Thyroid gland (tissue), 4 donors: ENCODE measurements around the gene SMYD1. TPM values are rescaled to one million over a fixed set of nuclear protein-coding genes. Genes with fewer than 3 reads are reported as not detected.

Experiments used
- DNase-seq, 2 donors: peaks; one replicate each; pipeline ENCODE4 v3.0.0-alpha.2; 2019
- H3K27ac ChIP-seq, 3 donors: fragments of 200-600 bp; sonication (generic); 1 replicate in 2 of 3; 2 replicates in 1 of 3; pipeline ENCODE4 v1.5.1; 2016 to 2019; ENCODE audit warnings: mild to moderate bottlenecking in 1 of 3, moderate library complexity in 1 of 3
- H3K27me3 ChIP-seq: fragments of 200-600 bp; sonication (generic); one replicate; pipeline ENCODE4 v1.5.1; 2019
- H3K36me3 ChIP-seq, 2 donors: fragments of 200-600 bp; sonication (generic); one replicate each; pipeline ENCODE4 v1.5.1; 2016 to 2019
- H3K4me1 ChIP-seq, 2 donors: fragments of 200-600 bp; sonication (generic); one replicate each; pipeline ENCODE4 v1.5.1; 2017 to 2019
- H3K4me3 ChIP-seq, 3 donors: fragments of 200-600 bp; sonication (generic); replicated peaks in 1 of 3; 1 replicate in 2 of 3; 2 replicates in 1 of 3; pipeline ENCODE4 v1.5.1; 2016; ENCODE audit warnings: mild to moderate bottlenecking in 1 of 3
- H3K9me3 ChIP-seq: fragments of 200-600 bp; sonication (generic); one replicate; pipeline ENCODE4 v1.5.1; 2017
- POLR2A ChIP-seq, 2 donors: fragments of 450-650 bp; IDR thresholded peaks; one replicate each; pipeline ENCODE4 v1.6.1; 2017; ENCODE audit warnings: antibody characterized with exemption in 2 of 2, mild to moderate bottlenecking in 2 of 2, moderate library complexity in 1 of 2
- WGBS, 2 donors: methylation state at CpG; one replicate each; pipeline ENCODE4 v1.1.5; 2017; 5-methylcytosine and 5-hydroxymethylcytosine counted together
- intact Hi-C: fragments of 100-400 bp; cut with DNase I; formaldehyde crosslinking; loops from one replicate; pipeline ENCODE4 v1.15.1; 2023
- total RNA-seq, 4 donors: library from RNA; depleted of rRNA; stranded (reverse); fragments of >200 nt; gene quantifications; one replicate each; pipeline ENCODE4 v1.2.3, GENCODE V29; 2016
- TF ChIP-seq, protein P1 (sequence below), 6 experiments: fragments of 200-600 bp in 3 of 6; fragments of 450-650 bp in 3 of 6; sonication (generic) in 3 of 6; IDR thresholded peaks; one replicate each; pipeline ENCODE4 v1.5.1; 2016 to 2019; ENCODE audit warnings: antibody characterized with exemption in 6 of 6, mild to moderate bottlenecking in 2 of 6, inconsistent platforms in 1 of 6, moderate library complexity in 1 of 6

The SMYD1 gene
- total RNA-seq, 4 donors from 2014 or later, result not detected

DNA sequence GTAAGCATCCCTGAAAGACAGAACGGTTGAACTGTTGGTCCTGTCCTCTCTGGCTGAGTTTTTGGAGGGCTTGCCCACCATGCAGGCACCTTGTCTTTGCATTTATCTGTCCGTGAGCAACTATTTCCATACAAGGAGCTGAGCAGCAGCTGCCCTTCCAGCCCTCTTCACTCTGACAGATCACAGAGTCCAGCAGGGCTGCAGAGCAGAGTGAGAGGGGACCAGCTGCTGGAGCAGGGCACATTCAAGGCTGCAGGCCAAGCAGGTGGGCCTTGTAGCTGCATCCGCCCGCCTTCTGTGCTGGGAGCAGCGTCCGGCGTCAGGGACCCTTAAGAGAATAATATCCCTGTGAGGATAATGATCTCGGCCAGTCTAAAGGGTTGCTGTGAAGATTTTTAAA, 9.5 kb downstream of the SMYD1 start:
- Histone ChIP-seq H3K4me1 (no peaks in the 10 kb centered on the region), H3K4me3 (no peak overlapping the region), H3K36me3 (no peaks in the 10 kb centered on the region), H3K27me3 (no peaks in the 10 kb centered on the region), H3K27ac (no peak overlapping the region), H3K9me3 (no peaks in the 10 kb centered on the region)
- 60 to 76% methylated on average over 8 of the region's 8 CpGs for WGBS, 2 donors
- intact Hi-C loops, result no loop called here
- DNase-seq, result no peak
- TF ChIP-seq, protein P1, sequence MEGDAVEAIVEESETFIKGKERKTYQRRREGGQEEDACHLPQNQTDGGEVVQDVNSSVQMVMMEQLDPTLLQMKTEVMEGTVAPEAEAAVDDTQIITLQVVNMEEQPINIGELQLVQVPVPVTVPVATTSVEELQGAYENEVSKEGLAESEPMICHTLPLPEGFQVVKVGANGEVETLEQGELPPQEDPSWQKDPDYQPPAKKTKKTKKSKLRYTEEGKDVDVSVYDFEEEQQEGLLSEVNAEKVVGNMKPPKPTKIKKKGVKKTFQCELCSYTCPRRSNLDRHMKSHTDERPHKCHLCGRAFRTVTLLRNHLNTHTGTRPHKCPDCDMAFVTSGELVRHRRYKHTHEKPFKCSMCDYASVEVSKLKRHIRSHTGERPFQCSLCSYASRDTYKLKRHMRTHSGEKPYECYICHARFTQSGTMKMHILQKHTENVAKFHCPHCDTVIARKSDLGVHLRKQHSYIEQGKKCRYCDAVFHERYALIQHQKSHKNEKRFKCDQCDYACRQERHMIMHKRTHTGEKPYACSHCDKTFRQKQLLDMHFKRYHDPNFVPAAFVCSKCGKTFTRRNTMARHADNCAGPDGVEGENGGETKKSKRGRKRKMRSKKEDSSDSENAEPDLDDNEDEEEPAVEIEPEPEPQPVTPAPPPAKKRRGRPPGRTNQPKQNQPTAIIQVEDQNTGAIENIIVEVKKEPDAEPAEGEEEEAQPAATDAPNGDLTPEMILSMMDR (IDR thresholded peaks at IDR 0.05), result no peak
- TF ChIP-seq POLR2A (IDR thresholded peaks at IDR 0.05), result no peak

DNA sequence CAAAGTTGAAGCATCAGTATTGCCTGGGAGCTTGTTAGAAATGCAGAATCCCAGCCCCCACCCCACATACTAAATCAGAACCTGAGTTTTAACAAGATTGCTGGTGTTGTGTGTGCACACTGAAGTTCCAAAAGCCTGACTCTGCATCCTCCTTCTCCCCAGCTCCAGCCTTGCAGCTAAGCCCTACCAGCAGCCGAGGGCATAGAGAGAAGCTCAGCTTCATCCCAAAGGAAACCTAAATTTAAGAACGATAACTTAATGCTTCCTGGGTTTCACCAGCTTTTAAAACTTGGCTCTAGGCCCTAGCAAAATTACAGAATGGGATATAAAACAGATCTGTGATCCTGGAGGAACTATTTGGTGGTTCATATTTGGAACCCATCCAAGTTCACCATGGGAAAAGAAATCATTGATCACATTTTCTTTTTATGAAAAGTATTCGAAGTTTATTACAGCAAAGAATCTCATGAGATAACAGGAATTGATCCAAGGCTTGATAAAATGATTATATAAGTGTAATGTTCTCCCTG, 11.1 kb downstream of the SMYD1 start:
- no peak overlapping the region for H3K27ac ChIP-seq
- DNase-seq, result no peak
- no peaks in the 10 kb centered on the region for H3K36me3 ChIP-seq
- intact Hi-C loops, result no loop called here
- TF ChIP-seq, protein P1 (IDR thresholded peaks at IDR 0.05), result no peak
- TF ChIP-seq POLR2A (IDR thresholded peaks at IDR 0.05), result no peak
- no peaks in the 10 kb centered on the region for H3K27me3 ChIP-seq
- no peaks in the 10 kb centered on the region for H3K9me3 ChIP-seq
- no peaks in the 10 kb centered on the region for H3K4me1 ChIP-seq
- 51 to 67% methylated on average over 3 of the region's 3 CpGs for WGBS, 2 donors
- H3K4me3 ChIP-seq, result no peak overlapping the region

DNA sequence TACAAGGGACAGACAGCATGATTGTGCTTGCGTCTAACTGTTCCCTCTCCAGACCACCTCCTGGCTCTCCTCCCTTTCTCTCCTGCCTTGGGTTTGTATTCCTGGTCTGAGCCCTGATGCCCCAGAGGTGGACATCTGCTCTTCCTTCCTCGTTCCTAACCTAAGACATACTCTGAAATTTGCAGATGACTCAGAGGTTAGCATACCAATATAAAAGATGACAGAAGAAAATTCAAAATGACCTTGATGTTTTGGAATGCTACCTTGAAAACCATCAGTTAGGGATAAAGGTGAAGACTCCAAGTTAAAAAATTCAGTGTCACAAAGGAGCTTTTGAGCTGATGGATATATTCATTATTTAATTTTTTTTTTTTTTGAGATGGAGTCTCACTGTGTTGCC, 12.9 kb downstream of the SMYD1 start:
- no peak overlapping the region for H3K4me3 ChIP-seq
- intact Hi-C loops, result no loop called here
- no peak for TF ChIP-seq POLR2A (IDR thresholded peaks at IDR 0.05)
- TF ChIP-seq, protein P1 (IDR thresholded peaks at IDR 0.05), result no peak
- no peaks in the 10 kb centered on the region for H3K27me3 ChIP-seq
- DNase-seq, result no peak
- H3K36me3 ChIP-seq, result no peaks in the 10 kb centered on the region
- H3K4me1 ChIP-seq, result no peaks in the 10 kb centered on the region
- no peak overlapping the region for H3K27ac ChIP-seq
- WGBS, 2 donors, result 79 to 83% methylated on average over 2 of the region's 2 CpGs
- H3K9me3 ChIP-seq, result no peaks in the 10 kb centered on the region

DNA sequence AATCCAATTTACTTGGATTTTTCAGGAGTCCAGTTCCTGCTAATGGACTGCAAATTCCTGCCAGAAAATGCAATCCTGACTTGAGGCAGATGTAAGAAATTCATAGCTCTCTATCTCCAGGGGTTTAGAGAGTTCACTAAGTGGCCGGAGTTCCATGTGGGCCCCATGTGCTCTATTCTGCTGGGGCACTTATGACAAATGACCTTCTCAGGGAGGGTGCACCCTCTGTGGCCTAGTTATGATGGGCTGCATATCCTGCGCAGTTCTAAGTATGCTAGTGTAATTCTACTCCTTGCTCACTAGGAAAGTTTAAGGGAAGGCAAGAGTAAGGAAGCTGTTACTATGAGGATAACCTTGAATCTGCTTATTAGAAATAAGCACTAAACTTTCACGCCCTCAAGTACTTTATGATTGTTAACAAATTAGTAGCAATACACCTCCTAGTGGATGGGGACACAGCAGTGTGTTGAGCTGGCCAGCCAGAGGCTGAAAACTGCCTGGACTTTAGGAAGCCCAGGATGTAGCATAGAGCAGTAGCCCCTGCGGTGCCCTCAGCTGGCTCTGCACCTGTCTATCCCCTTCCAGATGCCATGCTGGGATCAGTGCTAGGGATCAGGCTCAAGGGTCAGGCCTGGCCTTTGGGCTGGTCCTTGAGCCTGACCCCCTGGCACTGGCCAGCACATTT, 14.4 kb downstream of the SMYD1 start:
- Histone ChIP-seq H3K9me3 (no peaks in the 10 kb centered on the region), H3K27ac (no peak overlapping the region), H3K4me3 (no peak overlapping the region), H3K4me1 (no peaks in the 10 kb centered on the region), H3K36me3 (no peaks in the 10 kb centered on the region), H3K27me3 (no peaks in the 10 kb centered on the region)
- no peak for DNase-seq
- intact Hi-C loops, result no loop called here
- WGBS, 2 donors, result 58 to 83% methylated on average over 3 to 4 of the region's 4 CpGs
- TF ChIP-seq POLR2A (IDR thresholded peaks at IDR 0.05), result no peak
- TF ChIP-seq, protein P1 (IDR thresholded peaks at IDR 0.05), result no peak

DNA sequence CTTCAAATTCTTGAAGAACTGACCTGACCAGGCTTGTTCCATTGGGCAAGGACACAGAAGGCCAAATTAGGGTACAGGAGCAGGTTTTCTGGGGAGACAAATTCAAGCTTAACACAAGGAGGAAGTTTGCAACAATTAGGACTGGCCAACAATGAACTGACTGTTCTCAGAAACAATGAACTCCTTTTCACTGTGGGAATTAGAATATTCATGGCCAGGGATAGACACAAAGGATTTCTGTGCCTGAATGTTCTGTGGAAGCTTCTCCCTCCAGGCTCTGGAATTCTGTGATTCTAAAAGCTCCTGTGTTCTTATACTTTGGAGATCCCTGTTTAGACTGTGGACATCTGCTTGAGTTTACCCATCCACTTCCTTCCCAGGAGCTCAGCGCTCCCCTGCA, 15.2 kb downstream of the SMYD1 start:
- Histone ChIP-seq H3K4me1 (no peaks in the 10 kb centered on the region), H3K9me3 (no peaks in the 10 kb centered on the region), H3K27ac (no peak overlapping the region), H3K4me3 (no peak overlapping the region), H3K27me3 (no peaks in the 10 kb centered on the region), H3K36me3 (no peaks in the 10 kb centered on the region)
- TF ChIP-seq, protein P1 (IDR thresholded peaks at IDR 0.05), result no peak
- TF ChIP-seq POLR2A (IDR thresholded peaks at IDR 0.05), result no peak
- WGBS, 2 donors, result 91 to 92% methylated on average over 1 of the region's 1 CpG
- intact Hi-C loops, result no loop called here
- no peak for DNase-seq
